Measurements from ENCODE around the gene S100A8.

- no peak for TF ChIP-seq CTCF (IDR thresholded peaks at IDR 0.05; ENCODE audit: insufficient read depth, low read length, poor library complexity, severe bottlenecking)
- TF ChIP-seq EZH2phosphoT487 (conservative IDR thresholded peaks at IDR 0.05; ENCODE audit: low read length): no peak
Measured at GRCh38 chr1:153422450-153423068, 31.7 kb upstream of the S100A8 start.
